Measurements from ENCODE around the gene HGD.
"Not testable (repeated sequence)": the region's sequence is repeated elsewhere in the genome, so short reads cannot be mapped to it uniquely, and the experiment has no call there.

HGD gene

DNA sequence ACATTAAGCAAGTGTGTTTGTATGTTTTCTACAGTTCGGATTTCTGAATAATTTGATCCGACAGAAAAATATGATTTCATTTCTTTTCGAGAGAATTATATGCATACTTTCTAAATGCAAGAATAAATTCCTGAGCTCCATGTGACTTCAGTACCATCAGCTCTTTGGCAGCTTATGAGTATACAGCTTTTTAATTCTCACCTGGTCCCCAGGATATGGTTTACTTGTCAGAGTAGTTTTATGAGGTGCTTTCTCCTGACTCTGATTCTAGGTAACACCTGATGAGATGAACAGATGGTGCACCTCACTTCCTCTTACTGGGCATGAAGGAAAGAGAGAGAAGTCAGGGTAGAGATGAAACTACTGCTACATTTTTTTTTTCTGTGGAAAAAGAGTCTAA is 3.1 kb downstream of the HGD start:
- DNase-seq, result no peak

DNA sequence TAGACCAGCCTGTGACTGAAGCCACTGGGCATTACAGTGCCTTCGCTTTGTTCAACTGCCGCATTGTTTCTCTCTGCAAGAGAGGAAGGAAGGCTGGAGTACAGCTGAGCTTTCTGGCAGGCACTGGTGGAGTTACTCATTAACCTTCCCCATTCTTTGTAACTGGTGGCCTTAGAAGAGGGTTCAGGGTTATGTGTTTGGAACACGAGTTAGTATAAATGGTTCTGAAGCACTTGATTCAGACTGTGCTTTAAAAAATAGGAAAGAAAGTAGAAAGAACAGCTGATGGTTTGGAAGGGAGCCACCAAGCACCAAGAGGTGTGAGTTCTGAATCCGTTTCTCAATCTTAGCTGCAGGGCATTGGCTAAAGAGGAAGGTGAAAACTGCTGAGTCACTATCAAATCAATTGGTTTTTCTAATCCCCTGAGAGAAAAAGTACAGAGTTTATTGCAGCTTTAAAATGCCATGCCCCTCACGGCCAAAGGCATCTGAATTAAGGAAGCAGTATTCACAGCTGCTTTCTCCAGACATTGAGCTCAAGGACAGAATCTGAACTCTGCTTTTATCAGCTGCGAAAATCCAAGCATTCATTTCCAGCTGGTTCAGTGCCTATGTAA is 3.6 kb downstream of the HGD start:
- no peak for DNase-seq

DNA sequence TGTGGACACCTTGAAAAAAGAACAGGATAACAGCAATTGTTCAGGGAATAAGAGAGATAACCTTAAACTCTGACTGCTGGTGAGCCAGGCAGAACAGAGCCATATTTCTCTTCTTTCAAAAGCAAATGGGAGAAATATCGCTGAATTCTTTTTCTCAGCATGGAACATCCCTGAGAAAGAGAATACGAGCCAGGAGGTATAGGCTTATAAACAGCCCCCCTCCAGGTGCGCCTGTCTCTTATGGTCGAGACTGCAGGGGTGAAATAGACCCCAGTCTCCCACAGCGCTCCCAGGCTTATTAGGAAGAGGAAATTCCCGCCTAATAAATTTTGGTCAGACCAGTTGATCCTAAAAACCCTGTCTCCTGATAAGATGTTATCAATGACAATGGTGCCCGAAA is 4.8 kb downstream of the HGD start:
- DNase-seq, result not testable (repeated sequence)

DNA sequence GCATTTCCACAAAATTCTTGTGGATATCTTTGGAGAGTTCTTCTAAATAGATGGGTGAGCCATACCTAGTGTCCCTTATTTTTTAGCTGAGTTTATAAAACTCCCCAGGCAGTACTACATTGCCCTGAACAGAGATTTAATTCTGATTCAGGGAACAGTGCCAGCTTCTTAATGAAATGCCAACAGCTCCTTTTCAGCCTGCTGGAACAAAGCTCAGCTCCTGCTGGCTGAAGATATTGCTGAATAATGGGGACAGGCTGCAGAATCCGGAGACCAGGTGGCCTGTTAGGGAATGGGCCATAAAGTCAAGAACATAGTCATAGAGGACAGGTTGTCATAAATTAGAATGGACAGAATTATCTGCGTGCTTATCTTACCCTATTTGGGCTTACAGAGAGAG is 8.9 kb downstream of the HGD start:
- no peak for DNase-seq

DNA sequence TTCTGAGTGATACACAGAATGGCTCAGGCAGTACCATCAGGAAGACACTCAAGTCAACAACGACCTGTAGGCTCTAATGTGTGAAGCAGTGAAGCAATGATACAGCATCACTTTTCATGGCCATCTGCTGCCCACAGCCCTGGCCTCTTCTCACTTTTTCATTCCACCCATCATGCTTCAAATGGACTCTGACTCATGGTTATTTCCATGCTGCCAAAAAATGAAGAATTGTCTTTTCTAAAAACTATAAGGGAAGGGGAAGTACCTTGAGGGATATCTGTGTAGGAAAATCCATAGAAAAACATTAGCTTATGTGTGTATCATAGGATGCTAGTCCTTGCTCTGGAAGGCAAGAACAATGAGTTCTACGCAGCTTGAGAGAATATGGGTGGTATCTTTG is 11.5 kb downstream of the HGD start:
- DNase-seq, result no peak

DNA sequence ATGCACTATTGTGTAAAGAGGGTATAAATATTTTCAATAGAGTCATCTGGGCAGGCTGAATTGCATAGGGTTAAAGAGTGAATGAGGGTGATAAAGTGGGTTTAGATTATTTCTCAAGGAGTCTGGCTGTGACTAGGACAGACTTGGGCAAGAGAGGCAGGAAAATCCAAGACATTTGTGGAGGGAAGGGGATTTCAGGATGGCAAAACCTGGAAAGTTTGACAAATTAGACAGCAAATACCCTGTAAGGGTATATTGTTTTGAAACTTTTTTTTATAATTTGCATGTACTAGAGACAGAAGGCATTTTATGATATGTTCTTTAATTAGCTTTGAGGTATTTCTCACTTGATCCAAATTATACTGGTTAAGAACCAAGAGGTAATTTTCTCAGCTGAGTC is 17.1 kb downstream of the HGD start:
- no peak for DNase-seq

DNA sequence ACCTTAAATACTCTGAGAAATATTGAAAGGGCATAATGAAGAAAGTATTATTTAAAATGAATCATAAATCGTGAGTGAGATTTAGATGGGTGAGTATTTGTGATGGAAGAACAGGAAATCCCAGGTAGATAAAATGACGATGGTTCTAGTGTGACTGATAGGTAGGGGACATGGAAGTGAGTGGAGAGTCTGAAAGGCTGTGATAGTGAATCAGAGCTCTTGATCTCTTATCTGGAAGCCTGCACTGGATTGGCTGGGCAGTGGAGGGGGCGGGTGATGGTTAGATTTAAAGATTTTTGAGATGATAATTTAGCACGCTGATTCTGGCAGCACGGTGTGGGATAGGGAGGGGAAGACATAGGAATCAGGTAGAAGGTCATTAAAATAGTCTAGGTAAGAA is 20.1 kb downstream of the HGD start:
- DNase-seq, result no peak

DNA sequence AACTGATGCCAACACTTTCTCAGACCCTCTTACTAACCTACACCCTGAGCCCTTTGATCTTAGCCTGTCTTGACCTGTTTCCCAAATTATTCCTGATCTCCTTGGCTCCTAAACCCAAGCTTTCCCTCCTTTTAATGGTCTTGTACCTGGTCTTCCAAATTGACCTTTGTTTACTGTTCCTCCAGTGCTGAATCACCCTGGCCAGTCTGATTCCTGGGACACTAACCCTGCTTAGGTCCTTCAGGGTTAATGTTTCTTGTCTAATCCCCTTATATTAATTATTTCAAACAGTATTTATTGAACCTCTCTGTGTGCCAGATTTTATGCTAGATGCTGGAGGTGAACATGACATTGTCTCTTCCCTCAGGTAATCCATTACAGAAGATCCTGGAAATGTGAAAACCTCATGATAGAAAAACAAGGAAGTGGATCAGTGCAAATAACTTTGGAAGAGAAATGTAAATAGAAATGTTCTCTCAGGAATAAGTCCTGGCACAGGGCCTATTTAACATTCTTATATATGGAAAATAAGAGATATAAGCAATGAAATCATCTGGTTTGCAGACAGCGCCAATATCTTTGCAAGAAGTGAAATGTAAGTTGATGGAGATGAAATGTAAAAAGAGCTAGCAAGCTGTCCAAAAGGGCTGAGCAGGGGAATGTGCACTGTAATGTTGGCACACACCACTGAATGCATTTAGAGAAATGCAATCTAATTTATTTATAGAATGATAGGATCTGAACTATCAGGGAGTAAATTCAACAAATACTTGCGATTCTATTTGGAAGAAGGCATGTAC is 20.7 kb downstream of the HGD start:
- DNase-seq, result no peak

DNA sequence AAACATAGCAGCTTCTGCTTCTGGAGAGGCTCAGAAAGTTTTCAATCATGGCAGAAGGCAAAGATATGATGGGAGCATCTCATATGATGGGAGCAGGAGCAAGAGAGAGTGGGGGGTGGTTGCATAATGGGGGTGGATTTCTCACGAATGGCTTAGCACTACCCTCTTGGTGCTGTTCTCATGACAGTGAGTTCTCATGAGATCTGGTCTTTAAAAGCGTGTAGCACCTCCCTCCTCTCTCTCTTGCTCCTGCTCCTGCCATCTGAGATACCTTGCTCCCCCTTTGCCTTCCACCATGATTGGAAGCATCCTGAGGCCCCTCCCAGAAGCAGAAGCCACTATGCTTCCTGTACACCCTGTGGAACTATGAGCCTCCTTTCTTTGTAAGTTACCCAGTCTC is 22.2 kb downstream of the HGD start:
- DNase-seq, result no peak

DNA sequence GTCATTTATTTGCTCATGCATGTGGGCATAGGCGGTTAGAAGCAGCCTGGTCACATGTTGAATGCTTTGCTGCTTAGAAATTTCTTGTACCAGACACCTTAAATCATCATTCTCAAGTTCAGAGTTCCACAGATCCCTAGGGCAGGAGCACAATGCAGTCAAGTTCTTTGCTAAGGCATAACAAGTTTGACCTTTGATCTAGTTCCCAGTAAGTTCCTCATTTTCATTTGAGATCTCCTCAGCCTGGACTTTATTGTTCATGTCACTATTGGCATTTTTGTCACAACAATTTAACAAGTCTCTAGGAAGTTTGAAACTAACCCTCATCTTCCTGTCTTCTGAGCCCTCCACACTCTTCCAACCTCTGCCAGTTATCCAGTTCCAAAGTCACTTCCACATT is 22.8 kb downstream of the HGD start:
- DNase-seq, result no peak

DNA sequence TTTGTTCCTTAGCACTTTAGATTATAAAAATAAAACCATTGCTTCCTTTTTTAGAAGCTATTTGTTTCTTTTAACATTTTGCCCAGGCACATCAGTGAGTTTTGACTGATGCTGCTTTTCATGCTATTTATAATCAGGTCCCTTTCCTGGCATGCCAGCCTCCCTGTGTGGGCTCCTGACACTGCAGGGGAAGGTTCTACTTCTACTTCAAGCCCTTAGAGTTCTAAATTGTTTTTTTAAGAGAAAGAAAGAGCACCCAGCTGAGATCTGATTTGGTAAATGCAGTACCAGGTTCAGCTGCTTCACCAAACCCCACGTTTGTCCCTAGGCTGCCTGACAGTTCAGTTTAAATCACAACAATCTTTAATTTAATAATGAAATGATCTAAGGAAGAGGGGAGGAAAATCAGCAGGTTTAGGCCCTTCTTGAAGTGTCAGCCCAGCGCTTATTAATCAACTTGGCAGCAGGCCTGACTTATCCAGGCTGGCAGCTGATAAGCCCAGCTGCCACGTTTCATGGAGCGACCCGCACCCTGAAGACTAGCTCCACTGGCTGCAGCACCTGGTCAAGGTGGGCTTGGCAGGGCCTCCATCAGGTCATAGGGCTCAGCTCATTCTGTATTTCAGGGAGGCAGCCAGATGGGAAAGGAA is 29.0 kb downstream of the HGD start:
- no peak for DNase-seq

DNA sequence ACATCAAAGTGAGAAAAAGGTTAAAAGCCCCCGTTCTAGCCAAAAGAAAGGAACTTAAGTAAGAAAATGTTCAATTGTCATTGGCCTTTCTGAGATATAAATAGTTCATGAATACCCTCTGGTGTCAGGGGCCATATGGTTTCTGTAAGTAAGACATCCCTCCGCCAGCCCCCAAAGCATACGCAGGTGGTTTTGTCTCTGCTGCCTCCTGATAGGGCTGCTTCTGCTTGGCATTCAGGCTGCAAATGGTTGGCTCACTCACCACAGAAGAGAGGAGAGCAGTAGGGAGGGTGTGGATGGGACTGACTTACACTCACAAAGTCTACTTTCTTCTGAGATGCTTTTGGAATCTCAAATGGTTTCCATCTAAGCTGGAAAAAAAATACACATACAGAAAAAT is 29.8 kb downstream of the HGD start:
- no peak for DNase-seq

DNA sequence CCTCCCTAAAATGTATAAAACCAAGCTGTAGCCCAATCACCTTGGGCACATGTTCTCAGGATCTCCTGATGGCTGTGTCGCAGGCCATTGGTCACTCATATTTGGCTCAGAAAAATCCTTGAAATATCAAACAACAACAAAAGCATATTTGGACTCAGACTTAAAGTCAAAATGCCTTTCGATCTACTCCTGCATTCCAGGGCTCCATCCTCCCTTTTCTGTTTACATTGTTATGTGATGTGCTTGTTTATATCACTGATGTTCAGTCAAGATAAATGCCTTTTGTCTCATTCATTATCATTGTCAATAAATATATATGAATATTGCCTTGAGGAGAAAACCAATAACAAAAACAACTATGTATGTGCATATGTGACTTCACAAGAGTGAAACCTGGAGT is 31.7 kb downstream of the HGD start:
- DNase-seq, result no peak

DNA sequence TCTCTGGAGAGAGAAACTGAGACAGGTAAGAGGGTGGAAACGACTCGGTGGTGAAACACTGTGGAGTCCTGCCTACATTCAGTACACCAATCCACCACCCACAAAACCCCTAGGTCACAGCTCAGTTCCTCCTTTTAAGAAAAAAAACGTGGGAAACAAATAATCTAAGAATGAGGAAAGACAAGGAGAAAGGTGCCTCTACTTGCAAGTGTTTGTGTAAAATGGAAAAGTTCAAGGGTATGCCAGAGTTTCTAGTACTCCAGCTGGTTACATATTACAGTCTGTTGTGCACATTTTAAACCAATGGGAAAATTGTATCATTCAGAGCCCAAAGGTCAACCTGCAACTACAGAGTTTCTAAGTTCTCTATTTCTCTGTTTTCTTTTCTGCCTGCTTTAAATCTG is 32.2 kb downstream of the HGD start:
- no peak for DNase-seq

DNA sequence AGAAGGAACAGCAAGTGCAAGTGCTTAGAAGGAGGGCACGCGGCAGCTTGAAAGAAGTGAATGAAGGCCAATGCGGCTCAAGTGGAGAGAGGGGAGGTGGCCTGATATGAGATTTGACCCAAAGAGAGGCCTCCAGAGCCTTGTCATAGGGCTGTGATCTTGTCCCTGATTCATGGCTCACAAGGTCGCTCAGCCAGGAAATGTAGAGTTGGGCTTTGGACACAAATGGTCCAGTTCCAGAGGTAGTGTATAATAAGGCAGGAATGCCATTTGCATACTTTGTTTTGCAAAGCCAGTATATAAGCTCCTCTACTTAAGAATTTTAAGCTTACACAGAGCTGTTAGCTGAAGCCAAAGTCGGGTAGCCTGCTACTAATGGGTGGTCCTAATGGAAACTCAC is 33.7 kb downstream of the HGD start:
- DNase-seq, result no peak

DNA sequence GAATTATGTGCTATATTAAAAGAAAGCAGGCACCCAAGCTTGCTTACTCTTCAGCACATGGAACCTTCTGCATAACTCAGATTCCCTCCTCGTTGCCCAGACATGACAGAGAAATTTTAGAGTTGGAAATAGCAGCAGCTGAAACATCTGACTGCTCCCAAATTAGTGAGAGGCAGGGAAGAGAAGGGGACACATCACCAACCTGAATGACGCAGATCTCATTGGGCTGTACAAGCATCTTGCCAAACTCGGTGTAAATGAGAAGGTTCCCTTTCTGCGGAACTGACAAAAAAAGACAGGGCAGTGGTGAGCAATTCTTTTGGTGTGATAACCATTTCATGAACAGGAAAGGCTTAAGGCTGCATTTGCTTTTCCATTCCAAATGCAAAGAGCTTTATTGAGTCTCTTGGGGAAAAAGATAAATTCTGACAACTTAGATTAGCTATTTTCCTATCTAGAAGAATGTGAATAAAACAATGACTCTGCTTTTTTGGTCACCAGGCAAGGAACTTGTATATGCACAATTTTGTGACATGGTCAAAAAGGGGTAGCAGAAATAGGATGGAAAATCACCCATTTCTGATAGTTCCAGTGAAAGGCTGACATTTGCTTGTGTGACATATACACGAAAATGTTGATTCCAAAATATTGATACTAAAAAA is 35.1 kb downstream of the HGD start:
- DNase-seq, result no peak

DNA sequence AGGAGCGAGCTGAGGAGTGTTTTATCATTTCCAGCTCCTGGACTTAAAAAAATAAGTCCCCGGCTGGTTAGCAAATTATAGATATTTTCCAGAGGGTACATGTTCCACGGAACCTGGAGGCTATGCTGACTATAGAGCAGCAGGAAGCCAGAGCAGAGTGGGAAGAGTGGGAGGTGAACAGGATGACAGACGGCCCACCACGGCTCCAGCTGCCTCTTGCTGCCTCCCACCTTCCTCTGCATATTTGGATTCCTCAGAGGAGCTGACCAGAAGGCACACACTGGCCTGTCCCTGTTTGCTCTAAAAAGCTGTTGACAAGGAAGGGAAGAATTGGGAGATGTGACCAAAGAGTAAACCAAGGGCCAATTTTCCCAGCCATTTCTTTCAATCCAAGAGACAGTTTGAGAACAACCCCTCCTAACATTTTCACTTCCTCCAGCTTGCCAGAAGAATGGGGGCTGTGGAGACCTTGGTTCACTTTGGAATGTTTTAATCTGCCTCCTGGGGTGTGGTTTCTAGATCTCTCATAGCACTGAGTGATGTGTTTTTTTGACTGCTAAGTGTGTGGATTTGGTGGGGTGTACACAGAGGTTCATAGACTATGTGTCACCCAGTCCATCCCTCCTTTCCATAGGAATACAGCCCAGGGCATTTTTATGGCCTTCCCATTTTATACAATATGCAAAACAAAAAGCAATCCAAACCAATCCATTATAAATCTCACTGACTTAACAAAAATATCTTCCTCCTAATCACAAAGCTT is 36.8 kb downstream of the HGD start:
- no peak for DNase-seq

DNA sequence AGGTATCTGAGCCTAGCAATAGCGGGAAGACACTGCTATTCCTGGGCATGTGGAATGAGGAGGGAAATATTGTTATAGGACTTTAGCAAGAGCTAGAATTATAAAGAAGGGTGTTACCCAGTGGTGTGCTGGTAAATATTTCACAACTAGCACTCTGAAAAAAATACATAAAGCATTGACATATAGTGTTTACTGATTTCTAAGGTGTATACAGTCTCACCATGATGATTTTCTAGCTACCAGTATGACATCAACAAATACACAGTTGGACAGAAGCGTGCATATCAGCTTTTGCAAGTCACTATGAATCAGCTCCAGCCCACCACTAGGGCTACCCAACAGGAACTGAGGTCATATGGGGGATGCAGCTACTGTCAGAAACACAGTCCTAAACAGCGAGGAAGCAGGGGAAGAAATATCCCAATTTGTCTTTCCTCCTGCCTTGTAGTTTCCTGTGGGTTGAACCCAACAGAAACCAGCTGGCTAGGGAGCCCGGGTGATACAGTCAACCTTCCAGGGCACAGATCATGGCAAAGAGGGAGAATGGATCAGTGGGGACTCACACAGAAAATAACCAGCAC is 39.6 kb downstream of the HGD start:
- no peak for DNase-seq

DNA sequence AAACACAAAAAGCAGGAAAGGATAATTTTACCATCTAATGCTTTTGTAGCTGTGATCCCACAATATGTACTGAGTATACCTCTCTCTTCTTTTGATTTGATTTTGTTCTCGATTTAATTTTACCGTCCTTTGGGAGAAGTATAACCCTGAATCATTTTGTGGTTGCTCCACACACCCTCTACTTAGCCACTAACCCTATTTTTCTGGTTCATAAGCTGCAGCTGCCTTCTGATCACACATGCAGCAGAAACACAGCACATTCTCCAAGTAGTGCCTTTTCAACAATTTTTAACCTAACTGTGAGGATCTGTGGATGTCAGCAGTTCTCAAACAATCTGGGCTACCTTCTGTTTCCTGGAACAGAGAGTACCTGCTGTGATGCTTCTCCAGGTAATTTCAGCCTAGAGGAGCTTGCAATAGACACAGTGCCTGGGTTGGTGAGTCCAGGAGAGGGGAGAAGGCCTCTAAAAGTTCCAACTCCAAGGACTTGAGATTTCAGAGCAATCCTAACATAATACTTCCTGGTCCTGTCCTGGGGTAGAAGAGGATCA is 40.3 kb downstream of the HGD start:
- DNase-seq, result no peak

DNA sequence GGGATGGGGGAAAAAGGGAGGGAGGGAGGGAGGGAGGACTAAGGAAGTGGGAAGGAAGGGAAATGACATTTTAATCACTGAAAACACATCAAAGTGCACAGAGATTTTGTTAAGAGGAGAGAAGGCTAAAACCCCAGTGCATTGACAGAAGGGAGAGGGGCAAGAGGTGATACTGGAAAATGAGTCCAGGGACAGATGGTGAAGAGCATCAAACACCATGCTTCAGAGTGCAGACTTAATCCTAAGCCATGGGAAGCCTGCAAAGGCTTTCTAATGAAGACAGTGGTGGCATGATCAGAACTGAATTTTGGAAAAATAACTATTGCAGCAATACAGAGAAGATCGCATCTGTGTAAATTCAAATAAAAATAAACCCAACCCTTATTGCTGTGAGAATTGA is 41.8 kb downstream of the HGD start:
- DNase-seq, result no peak

DNA sequence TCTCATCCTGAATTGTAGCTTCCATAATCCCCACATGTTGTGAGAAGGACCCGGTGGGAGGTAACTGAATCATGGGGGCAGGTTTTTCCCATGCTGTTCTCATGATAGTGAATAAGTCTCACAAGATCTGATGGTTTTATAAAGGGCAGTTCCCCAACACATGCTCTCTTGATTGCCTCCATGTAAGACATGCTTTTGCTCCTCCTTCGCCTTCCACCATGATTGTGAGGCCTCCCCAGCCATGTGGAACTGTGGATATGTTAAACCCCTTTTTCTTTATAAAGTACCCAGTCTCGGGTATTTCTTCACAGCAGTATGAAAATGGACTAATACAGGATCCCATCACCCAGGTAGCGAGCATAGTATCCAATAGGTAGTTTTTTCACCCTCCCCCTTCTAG is 43.2 kb downstream of the HGD start:
- not testable (repeated sequence) for DNase-seq

DNA sequence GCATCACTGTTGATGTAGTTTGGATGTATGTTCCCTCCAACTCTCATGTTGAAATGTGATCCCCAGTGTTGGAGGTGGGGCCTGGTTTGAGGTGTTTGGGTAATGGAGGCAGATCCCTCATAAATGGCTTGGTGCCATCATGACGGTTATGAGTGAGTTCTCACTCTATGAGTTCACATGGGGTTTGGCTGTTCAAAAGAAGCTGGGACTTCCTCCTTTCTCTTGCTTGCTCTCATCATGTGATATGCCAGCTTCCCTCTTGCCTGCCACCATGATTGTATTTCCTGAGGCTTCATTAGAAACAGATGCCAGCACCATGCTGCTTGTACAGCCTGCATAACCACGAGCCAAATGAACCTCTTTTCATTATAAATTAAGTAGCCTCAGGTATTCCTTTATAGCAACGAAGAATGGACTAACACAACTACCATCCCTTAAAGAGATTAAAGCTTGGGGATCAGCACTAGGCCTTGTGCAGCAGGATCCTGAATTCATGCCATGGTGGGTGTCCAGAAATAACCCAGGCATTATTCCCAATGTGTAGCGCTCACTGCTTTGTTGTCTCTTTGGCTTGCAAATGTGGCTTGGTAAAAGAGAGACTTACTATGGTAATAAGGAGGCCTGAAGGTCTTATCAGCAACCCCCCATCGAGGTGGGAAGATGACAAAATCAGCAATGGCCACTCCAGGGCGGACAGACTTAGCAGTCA is 44.0 kb downstream of the HGD start:
- DNase-seq, result no peak

Measured in cortex of kidney (tissue), 1 donor.